DOHH2 (cell line): ENCODE measurements around the gene UBE2Q2.

Source experiments
- H3F3A ChIP-seq: fragments of 200-600 bp; sonication (generic), shearing (Covaris generic); 2 replicates; pipeline ENCODE4 v1.6.0; 2016; ENCODE audit warnings: antibody characterized with exemption, mild to moderate bottlenecking; ENCODE audit not compliant: control insufficient read depth, insufficient read depth
- H3K27ac ChIP-seq: fragments of 200-600 bp; sonication (generic); 2 replicates; pipeline ENCODE4 v1.5.1; 2014; ENCODE audit warnings: low read depth, mild to moderate bottlenecking, low read length, moderate library complexity
- H3K27me3 ChIP-seq: fragments of 200-600 bp; sonication (generic); 2 replicates; pipeline ENCODE4 v1.6.1; 2014; ENCODE audit warnings: mild to moderate bottlenecking, low read length, mixed read lengths; ENCODE audit not compliant: control insufficient read depth
- H3K36me3 ChIP-seq: fragments of 200-600 bp; sonication (generic); 2 replicates; pipeline ENCODE4 v1.6.1; 2014; ENCODE audit warnings: mild to moderate bottlenecking, low read length, moderate library complexity, mixed read lengths; ENCODE audit not compliant: control insufficient read depth
- H3K4me1 ChIP-seq: fragments of 200-600 bp; sonication (generic); 2 replicates; pipeline ENCODE4 v1.6.1; 2014; ENCODE audit warnings: mild to moderate bottlenecking, low read length, mixed read lengths; ENCODE audit not compliant: control insufficient read depth
- H3K4me2 ChIP-seq: fragments of 200-600 bp; sonication (generic); 2 replicates; pipeline ENCODE4 v1.6.0; 2014; ENCODE audit warnings: mild to moderate bottlenecking, low read length, moderate library complexity
- H3K4me3 ChIP-seq: fragments of 200-600 bp; sonication (generic); 2 replicates; pipeline ENCODE4 v1.5.1; 2014; ENCODE audit warnings: mild to moderate bottlenecking, low read length, mixed read lengths
- H3K79me2 ChIP-seq: fragments of 200-600 bp; sonication (generic); 2 replicates; pipeline ENCODE4 v1.6.1; 2014; ENCODE audit warnings: mild to moderate bottlenecking, low read length, mixed read lengths; ENCODE audit not compliant: control insufficient read depth
- H3K9me2 ChIP-seq: fragments of 200-600 bp; sonication (generic); replicated peaks from 2 replicates; pipeline ENCODE4 v1.6.1; 2014; ENCODE audit warnings: mild to moderate bottlenecking, low read length, mixed read lengths; ENCODE audit not compliant: control insufficient read depth
- H3K9me3 ChIP-seq: fragments of 200-600 bp; sonication (generic); 2 replicates; pipeline ENCODE4 v1.6.1; 2014; ENCODE audit warnings: antibody characterized with exemption, low read length, mixed read lengths; ENCODE audit not compliant: control insufficient read depth, insufficient read depth
- H4K20me1 ChIP-seq: fragments of 200-600 bp; sonication (generic); 2 replicates; pipeline ENCODE4 v1.6.0; 2014; ENCODE audit warnings: low read depth, mild to moderate bottlenecking, antibody characterized with exemption, low read length, moderate library complexity; ENCODE audit not compliant: control insufficient read depth, insufficient read depth
- CTCF ChIP-seq: fragments of 200-600 bp; sonication (generic); IDR thresholded peaks from one replicate; pipeline ENCODE4 v1.5.1; 2014; ENCODE audit warnings: antibody characterized with exemption, mild to moderate bottlenecking, low read depth, low read length; ENCODE audit not compliant: poor library complexity, severe bottlenecking
- EZH2phosphoT487 ChIP-seq: fragments of 200-600 bp; sonication (generic); IDR thresholded peaks from 2 replicates; pipeline ENCODE4 v1.6.1; 2017; ENCODE audit warnings: borderline replicate concordance, mild to moderate bottlenecking, antibody characterized with exemption, low read length, moderate library complexity, mixed read lengths

UBE2Q2 gene

GRCh38 chr15:75830910-75831805 is 12.1 kb upstream of the UBE2Q2 start:
- Histone ChIP-seq H3K9me3 (no peaks in the 10 kb centered on the region), H3F3A (no peaks in the 10 kb centered on the region), H3K9me2 (no peaks in the 10 kb centered on the region), H3K4me3 (no peak overlapping the region), H3K4me2 (no peak overlapping the region), H3K36me3 (no peaks in the 10 kb centered on the region), H3K27ac (no peak overlapping the region), H4K20me1 (no peaks in the 10 kb centered on the region), H3K79me2 (no peaks in the 10 kb centered on the region), H3K27me3 (peaks cover 15% of the 10 kb centered on the region), H3K4me1 (0 out of 2 replicates have a peak, but pooled peaks cover 2% of the 10 kb centered on the region)
- TF ChIP-seq EZH2phosphoT487 (no peak), CTCF (no peak)

GRCh38 chr15:75831806-75832102 is 11.5 kb upstream of the UBE2Q2 start:
- H4K20me1 ChIP-seq: no peaks in the 10 kb centered on the region
- H3K4me1 ChIP-seq: peaks cover 4% of the 10 kb centered on the region
- no peak overlapping the region for H3K4me2 ChIP-seq
- H3K4me3 ChIP-seq: no peak overlapping the region
- H3K79me2 ChIP-seq: no peaks in the 10 kb centered on the region
- H3K36me3 ChIP-seq: no peaks in the 10 kb centered on the region
- H3K27me3 ChIP-seq: peaks cover 15% of the 10 kb centered on the region
- H3K9me3 ChIP-seq: no peaks in the 10 kb centered on the region
- no peaks in the 10 kb centered on the region for H3K9me2 ChIP-seq
- no peaks in the 10 kb centered on the region for H3F3A ChIP-seq
- H3K27ac ChIP-seq: no peak overlapping the region
- TF ChIP-seq CTCF (no peak), EZH2phosphoT487 (no peak)

GRCh38 chr15:75832114-75832513 is 11.1 kb upstream of the UBE2Q2 start:
- H3K4me1 ChIP-seq: peaks cover 7% of the 10 kb centered on the region
- H3K4me3 ChIP-seq: no peak overlapping the region
- H3K9me2 ChIP-seq: no peaks in the 10 kb centered on the region
- H3K27me3 ChIP-seq: peaks cover 12% of the 10 kb centered on the region
- no peak overlapping the region for H3K4me2 ChIP-seq
- TF ChIP-seq CTCF (no peak), EZH2phosphoT487 (no peak)
- no peaks in the 10 kb centered on the region for H3K36me3 ChIP-seq
- no peaks in the 10 kb centered on the region for H3K9me3 ChIP-seq
- no peaks in the 10 kb centered on the region for H3K79me2 ChIP-seq
- H4K20me1 ChIP-seq: no peaks in the 10 kb centered on the region
- no peaks in the 10 kb centered on the region for H3F3A ChIP-seq
- no peak overlapping the region for H3K27ac ChIP-seq
